ENCODE measurements around the gene LTA. TPM values are rescaled to one million over a fixed set of nuclear protein-coding genes. Genes with fewer than 3 reads are reported as not detected.

The LTA gene
- total and polyA plus RNA-seq, 2 experiments from 2014 or later, result not detected

GRCh38 chr6:31569861-31570536, 2.1 kb upstream of the LTA start:
- Histone ChIP-seq H3K9me3 (ENCODE audit: low read depth) (no peaks in the 10 kb centered on the region), H3K4me1 (ENCODE audit: low read depth) (no peaks in the 10 kb centered on the region), H3K27ac (no peak overlapping the region), H3K4me3 (no peak overlapping the region), H3K27me3 (no peaks in the 10 kb centered on the region), H3K36me3 (no peaks in the 10 kb centered on the region)
- no peak for DNase-seq (ENCODE audit: low read depth in 1 of 2, low spot score in 1 of 2)
- no peak for TF ChIP-seq CTCF (IDR thresholded peaks at IDR 0.05; ENCODE audit: low read depth, low read length)

- no peaks in the 10 kb centered on the region for H3K4me1 ChIP-seq (ENCODE audit: low read depth)
- H3K27me3 ChIP-seq, result no peaks in the 10 kb centered on the region
- DNase-seq (ENCODE audit: low read depth in 1 of 2, low spot score in 1 of 2), result no peak
- no peak overlapping the region for H3K27ac ChIP-seq
- no peak overlapping the region for H3K4me3 ChIP-seq
- no peaks in the 10 kb centered on the region for H3K9me3 ChIP-seq (ENCODE audit: low read depth)
- H3K36me3 ChIP-seq, result no peaks in the 10 kb centered on the region
- no peak for TF ChIP-seq CTCF (IDR thresholded peaks at IDR 0.05; ENCODE audit: low read depth, low read length)
These were observed 1.4 kb downstream of the LTA start for GRCh38 chr6:31573239-31574105.

GRCh38 chr6:31574106-31575061, 2.3 kb downstream of the LTA start:
- Histone ChIP-seq H3K27me3 (no peaks in the 10 kb centered on the region), H3K9me3 (ENCODE audit: low read depth) (no peaks in the 10 kb centered on the region), H3K4me1 (ENCODE audit: low read depth) (no peaks in the 10 kb centered on the region), H3K36me3 (no peaks in the 10 kb centered on the region), H3K27ac (no peak overlapping the region), H3K4me3 (no peak overlapping the region)
- no peak for TF ChIP-seq CTCF (IDR thresholded peaks at IDR 0.05; ENCODE audit: low read depth, low read length)
- no peak for DNase-seq (ENCODE audit: low read depth in 1 of 2, low spot score in 1 of 2)

- H3K36me3 ChIP-seq, result no peaks in the 10 kb centered on the region
- no peaks in the 10 kb centered on the region for H3K9me3 ChIP-seq (ENCODE audit: low read depth)
- H3K27me3 ChIP-seq, result no peaks in the 10 kb centered on the region
- no peak within 1 kb of the TSS for H3K27ac ChIP-seq
- no peak within 1 kb of the TSS for H3K4me3 ChIP-seq
- DNase-seq (ENCODE audit: low read depth in 1 of 2, low spot score in 1 of 2), result no peak
- TF ChIP-seq CTCF (IDR thresholded peaks at IDR 0.05; ENCODE audit: low read depth, low read length), result no peak
- no peaks in the 10 kb centered on the region for H3K4me1 ChIP-seq (ENCODE audit: low read depth)
These were observed 3.3 kb downstream of the LTA start, which contains the start of gene TNF for GRCh38 chr6:31575335-31575901. TSS of gene TNF (plus strand) at chr6:31575565. CDS start at chr6:31575742, 177 bp downstream.

Data from cardiac muscle cell (in vitro differentiated cells and primary cell).